ENCODE results near the gene PGAM2.

PGAM2 gene

DNA sequence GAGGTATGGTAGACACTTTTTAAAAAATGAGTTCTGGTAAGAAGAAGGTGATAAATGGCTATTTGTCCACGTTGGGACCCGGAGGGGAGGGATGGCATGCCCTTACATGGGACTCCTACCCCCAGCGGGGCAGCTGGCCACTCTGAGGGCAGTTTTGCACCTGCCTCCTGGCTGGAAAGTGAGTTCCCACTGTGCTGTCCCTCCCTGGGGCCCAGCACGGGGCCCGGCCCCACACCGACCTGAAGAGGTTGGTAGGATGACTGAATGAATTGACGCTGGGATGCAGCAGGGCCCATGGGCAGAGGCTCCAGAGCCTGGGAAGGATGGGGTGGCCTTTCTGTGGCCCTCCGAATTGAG is 38.2 kb upstream of the PGAM2 start:
- no peak for DNase-seq (ENCODE audit: low read depth)

DNA sequence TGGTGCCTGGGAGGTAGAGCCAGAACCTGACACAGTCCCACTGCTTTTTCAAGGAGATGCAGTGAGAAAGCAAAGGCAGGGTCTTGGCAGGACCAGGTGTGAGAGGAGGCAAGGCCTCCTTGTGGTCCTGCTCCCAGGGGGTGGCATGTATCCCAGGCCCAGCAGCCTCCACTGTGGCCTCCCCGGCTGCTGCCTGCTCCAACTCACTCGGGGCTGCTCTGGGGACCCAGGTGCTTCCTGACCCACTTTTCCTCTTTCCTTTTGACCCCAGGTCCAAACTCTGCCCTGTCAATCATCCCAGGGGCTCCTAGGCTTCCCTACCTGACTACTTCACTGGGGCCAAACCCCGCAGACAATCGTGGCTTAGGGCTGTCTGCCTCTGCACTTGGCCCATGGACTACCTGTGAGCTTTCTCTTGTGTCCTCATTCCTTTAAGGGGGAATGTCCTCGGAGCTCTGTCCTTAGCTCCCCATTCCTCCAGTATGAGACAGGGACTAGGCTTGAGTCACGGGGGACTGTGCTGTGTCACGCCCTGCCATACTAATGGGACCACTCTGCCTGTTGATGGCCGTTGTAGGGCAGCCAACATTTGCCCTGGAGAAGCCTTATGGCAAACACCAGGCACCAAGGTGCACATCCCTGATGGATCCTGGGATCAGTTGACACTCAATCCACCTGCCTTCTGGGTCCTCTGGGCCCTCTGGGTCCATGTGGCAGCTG is 37.6 kb upstream of the PGAM2 start:
- DNase-seq (ENCODE audit: low read depth): no peak

DNA sequence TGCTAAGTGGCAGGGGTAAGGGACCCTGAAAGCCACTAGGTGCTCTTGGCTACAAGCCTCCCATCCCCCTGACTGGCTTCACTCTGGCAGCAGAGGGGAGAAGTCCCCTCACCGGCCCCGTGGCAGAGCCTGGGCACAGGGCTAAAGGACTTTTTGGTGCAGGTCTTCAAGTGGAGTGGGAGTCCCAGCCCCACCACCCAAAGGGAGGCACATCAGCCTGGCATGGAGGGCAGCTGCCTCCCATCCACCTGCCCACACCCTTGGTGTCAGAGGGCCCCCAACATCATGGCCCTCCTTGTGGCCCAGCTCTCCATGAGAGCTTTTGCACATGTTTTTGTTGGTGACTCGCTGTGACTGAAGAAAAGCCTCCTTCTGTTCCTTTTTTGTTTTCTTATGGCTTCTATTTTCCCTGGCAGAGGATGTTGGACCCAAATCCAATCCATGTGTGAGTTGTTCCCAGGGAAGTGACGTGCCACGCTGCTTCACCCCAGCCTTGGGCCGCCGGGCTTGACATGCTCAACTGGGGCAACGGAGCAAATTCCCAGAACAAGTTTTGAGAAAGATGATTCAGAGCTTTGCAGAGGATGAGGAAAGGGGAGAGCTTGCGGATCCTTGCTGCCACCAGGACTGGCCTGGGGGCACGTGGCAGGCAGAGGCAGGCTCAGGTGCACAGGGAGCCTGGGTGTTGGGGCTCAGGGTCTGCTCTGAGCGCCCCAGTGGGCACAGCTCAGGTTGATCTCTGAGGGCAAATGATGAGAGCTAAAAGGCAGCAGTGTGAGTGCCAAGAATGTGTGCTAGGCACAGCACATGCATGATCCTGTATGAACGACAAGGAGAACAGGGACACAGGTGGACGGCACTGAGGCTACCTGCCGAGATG is 36.8 kb upstream of the PGAM2 start:
- peak; percentile 37 for DNase-seq (ENCODE audit: low read depth)

DNA sequence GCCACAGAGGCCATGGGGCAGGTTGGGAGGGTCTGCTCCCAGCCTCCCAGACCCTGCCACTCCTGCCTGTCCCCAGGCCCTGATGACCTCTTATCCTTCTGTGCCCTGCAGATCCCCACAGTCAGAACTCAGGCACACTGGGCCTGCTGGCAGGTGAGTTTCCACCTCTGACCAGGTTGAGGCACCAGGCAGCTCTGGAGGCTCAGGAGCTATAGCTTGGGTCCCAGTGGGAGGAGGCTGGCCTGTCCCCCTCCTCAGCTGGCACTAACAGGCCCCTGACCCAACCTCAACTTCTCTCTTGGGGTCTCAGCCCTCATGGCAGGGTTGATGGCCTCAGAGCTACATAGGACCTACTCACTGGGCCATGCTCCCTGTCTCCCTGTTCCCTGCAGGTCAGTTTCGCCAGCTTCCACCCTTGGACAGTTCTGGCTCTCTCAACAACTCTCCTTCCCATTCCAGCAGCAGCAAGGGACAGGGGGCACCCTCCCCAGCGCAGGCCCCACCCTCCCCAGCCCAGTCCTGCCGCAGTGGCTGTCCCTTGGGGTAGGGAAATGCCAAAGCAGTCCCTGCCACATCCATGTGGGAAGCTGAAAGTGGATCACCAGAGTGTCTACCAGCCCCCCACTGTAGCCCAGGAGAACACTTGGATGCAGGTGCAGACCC is 36.1 kb upstream of the PGAM2 start:
- DNase-seq (ENCODE audit: low read depth): no peak

DNA sequence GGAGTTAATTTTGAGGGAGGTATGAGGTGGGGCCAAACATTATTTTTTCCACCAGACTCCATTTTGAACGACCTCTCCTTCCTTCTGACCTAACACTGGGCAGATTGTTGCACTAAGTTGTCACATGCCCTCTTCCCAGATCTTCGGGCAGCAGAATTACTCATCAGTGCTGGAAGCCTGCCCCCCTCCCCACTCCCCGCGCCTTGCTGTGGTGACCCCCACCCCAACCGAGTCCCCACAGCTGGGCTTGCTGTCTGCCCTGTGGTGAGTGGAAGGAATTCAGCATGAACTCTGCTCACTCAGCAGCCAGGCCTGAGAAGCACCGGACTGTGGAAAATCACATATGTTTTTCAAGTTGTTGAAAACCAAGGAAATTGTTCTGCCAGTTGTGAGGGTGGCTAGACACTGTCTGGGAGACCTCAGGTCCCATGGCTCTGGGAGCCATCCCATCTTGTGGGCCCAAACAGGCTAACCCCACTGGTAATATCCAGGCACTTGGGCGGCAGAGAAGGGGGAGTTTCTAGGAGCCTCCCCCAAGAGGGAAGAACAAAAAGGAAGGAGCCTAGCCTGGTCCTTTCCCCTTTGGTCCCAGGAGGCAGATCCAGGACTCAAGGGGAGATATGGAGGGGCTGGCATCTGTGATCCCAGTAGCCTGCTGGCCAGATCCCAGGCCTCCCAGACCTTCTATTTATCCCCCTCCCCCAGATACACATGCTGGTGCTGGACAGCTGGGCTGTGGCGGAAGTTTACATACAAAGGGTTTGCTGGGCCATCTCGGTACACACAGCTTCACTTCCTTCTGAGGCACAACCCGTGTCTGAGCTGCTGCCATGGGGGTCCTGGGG is 35.3 kb upstream of the PGAM2 start:
- DNase-seq (ENCODE audit: low read depth): peak; percentile 77

DNA sequence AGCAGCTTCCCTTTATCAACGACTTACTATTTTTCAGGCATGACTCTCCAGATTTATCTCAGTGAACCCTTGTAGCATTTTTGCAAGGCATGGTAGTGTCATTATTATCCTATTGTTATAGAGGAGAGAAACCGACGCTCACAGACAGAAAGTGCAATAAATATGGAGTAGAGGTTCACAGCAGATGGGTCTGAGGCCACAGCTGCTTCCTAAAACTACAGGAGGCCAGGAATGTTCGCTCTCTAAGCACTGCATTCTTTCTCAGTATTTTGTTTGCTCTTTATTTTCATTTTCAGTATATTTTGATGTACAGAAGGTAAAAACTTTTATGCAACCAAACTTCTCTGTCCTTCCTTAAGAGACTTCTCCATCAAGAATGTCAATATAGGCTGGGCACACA is 34.3 kb upstream of the PGAM2 start:
- no peak for DNase-seq (ENCODE audit: low read depth)

DNA sequence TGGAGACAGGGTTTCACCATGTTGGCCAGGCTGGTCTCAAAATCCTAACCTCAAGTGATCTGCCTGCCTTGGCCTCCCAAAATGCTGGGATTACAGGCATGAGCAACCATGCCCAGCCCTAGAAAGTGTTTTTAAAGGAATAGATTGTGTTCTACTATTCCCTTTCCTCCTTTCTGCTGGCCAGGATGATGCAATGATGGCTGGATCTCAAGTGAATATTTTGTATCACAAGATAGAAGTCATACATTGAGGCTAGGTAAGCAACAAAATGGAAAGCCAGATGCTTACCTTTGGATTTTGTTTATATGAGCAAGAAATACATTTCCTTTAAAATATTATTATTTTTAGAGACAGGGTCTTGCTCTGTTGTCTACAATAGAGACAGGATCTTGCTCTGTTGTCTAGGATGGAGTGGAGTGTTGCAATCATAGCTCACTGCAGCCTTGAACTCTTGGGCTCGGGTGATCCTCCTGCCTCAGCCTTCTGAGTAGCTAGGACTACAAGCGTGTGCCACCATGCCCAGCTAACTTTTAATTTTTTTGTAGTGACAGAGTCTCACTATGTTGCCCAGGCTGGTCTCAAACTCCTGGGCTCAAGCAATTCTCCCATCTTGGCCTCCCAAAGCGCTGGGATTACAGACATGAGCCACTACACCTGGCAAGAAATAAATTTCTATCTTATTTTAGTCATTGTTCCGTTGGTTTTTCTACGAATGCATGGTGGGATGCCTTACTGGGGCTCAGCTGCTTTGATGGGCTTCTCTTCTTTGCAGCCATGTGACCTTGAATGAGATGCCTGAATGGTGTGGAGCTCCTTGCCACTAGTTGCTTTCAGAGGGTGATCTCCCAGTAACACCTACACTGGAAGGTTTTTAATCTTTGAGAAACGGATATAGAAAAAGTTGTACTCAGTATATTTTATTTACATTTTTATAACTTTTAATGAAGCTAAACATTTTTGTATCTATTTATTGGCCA is 33.0 kb upstream of the PGAM2 start:
- DNase-seq (ENCODE audit: low read depth): no peak

DNA sequence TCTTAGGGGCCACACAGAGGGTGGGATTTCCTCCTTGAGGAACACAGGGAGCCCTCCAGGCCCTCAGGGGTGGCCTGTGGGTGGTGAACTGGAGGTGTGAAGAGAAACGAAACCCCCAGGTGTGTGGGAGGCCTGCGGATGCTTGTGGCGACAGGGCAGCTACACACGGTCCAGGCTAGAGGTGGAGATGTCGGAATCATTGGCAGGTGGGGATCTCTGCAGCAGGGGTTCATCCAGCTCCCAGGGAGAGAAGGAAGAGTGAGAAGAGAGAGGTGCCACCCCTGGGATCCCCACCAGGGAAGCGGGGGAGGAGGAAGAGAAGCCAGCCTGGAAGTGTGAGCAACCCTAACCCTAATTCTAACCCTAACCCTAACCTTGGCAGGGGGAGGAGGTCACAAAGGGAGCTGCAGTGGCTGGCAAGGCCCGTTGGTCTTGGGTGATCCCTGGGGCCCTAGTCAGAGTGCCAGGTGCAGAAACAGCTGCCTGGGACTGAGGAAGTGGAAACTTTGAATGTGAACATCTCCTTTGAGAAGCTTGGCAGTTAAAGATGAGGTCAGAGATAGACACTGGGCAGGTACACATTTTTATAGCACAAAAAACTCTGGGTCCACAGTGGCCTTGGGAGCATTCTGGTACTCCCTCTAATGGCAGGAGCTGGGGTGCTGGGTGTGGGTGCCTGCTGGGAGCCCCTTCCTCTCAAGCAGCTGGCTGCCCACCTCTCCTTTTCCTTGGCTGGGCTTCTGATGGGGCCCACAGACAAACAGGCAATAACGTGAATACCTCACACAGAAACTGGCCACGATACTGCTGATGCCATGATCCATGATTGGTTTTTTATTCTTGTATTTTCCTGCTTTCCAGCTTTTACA is 31.9 kb upstream of the PGAM2 start:
- no peak for DNase-seq (ENCODE audit: low read depth)

DNA sequence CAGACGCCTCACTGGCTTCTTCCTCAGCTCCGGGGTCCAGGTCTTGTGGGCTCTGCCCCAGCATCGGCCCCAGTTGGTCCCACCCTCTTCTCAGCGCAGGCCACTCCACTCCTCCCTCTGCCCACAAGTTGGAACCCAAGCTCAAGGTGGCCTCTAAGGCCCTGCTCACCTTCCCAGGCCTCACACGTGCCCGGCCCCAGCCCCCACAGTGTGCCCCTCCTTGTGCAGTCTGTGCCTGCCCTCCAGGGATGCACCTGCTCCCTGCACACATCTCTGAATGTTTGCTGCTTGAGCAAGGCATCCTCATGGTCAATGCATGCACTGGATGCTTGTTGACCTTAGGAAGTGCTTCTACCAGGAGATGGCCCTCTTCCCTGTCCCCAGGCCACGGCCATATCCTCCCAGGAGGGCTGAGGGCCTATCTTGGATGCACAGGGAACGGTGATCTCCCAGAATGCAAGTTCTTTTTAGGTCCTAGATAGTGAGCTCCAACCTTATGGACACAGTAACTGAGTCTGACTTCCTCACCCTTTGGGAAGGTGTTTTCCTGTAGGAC is 31.0 kb upstream of the PGAM2 start:
- DNase-seq (ENCODE audit: low read depth): no peak

DNA sequence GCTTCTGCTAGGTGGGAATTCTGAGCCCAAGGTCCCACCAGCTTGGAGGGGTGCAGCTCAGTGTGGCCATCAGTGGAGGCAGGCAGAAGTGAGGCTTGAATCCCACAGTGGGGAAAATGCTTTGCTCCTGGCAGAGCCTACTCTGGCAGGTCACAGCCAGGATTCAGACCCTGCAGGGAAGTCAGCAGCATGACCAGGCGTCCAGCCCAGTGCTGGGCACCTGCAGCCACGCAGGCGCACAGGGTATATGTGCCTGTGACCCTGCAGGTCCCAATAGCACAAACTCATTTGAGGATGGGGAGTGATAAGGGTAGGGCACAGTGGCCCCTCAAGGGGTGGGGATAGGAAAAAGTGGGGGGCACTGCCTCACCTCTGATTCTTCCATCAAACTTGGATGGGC is 30.4 kb upstream of the PGAM2 start:
- DNase-seq (ENCODE audit: low read depth): no peak

DNA sequence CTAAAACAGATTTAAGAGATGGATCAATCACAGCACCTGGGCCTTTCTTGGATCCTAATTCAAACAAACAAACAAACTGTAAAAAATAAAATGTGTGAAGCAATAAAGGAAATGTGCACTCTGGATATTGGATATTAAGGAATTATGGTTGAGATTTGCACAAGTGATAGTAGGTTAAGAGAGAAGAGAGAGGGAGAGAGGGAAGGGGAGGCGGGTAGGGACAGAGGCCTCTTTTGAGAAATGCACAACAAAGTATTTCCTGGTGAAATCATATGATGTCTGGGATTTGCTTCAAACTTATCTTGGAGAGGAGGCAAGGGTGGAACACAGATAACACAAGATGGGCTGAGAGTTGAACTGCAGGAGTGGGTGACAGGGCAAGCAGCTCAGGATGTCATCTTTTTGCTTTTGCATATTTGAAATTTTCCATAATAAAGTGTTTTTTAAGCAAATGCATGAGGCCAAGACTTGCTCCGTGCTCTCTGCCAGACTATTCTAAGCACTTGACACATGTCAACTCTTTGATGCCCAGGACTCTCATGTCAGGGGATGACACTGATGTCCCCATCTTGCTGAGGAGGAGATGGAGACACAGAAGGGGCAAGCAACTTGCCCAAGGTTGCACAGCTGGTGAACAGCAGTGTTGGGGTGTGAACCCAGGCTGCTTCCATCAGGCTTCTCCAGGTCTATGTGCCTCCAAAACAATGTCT is 29.7 kb upstream of the PGAM2 start:
- DNase-seq (ENCODE audit: low read depth): peak; percentile 38

DNA sequence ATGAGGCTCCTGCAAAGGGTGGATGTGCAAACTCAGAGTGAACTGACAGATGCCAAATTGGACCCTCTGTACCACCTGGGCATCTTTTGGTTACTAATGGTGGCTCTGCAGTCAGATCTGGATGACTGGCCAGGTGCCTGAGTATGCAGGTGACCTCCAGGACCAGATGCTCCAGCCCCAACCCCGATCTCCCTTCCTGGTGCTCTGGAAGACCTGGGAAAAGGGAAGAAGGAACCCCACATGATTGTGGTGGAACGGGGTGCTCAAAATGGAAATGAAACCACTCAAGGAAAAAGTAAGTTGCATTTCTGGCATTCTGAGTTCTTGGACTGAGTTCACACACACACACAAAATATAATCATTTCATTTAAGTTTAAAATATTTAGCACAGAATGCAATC is 29.0 kb upstream of the PGAM2 start:
- no peak for DNase-seq (ENCODE audit: low read depth)

DNA sequence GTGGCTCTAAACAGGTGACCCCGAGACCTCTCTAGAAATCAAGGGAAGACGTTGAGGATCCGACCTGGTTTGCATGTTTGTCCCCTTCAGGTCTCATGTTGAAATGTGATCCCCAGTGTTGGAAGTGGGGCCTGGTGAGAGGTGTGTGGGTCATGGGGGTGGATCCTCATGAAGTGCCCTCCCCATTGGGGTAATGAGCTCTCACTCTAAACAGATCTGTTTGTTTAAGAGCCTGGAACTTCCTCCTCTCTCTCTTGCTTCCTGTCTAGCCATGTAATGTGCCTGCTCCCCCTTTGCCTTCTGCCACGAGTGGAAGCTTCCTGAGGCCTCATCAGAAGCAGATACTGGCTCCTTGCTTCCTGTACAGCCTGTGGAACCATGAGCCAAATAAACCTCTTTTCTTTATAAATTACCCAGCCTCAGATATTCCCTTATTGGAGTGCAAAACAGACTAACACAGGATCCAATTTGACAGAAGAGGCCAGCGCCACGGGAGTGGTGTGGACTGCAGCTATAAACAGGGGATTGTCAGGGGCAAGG is 27.8 kb upstream of the PGAM2 start:
- DNase-seq (ENCODE audit: low read depth): no peak

DNA sequence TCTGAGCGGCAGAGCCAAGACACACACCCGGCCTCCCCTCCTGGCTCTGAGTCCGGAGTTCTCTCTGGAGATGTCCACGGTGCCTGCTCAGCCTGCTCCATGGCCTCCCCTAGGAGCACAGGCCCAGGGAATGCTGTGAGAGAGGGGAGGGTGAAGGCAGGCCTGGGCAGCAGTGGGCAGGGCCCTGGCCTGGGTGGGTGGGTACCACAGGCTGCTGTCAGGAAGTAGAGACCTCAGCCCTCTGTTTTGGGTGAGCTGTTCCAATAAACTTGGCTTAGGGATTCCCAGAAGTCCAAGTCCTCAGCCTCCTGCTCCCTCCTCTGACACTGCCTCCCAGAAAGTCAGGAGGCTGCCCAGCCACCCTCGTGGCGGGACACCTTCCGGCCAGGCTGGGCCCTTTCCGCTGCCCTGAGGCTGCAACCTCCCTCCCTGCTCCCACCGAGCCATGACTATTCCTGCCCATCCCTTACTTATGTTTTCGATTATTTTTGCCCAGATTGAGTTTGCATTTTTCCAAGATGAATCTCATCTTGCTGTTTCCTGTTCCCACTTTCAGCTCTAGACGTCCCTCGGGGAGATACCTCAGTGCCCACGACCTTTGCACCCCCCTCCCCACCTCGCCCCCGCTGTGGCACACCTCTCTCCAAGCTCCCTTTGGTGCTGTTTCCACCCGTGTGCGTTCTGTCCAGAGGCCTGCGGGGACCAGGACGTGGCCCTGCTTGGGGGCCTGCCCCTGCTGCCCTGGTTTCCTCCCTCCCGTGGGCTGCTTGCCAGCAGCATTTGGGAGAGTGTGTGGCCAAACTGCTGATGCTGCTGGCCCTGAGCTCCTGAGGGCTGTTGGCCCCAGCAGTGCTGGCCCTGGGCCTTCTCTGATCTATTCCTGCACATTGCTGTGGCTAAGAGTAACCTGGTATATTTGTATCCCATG is 22.8 kb upstream of the PGAM2 start:
- no peak for DNase-seq (ENCODE audit: low read depth)

DNA sequence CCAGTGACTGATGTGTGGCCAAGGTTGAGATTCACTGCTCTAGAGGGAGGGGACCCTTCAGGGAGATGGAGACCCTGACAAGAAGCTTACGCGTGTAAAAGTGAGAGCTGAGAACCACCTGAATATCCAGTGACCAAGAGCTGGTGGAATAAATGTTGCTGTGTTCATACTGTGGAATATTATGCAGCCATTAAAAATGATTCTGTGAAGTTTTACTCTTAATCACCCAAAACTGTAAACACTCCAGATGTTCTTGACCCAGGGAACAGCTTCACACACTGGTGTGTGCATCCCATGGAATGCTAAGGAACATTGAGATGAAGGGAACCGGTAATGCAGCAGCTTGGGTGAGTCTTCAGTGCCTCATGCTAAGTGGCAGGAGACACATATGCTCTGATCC is 21.3 kb upstream of the PGAM2 start:
- DNase-seq (ENCODE audit: low read depth): no peak

DNA sequence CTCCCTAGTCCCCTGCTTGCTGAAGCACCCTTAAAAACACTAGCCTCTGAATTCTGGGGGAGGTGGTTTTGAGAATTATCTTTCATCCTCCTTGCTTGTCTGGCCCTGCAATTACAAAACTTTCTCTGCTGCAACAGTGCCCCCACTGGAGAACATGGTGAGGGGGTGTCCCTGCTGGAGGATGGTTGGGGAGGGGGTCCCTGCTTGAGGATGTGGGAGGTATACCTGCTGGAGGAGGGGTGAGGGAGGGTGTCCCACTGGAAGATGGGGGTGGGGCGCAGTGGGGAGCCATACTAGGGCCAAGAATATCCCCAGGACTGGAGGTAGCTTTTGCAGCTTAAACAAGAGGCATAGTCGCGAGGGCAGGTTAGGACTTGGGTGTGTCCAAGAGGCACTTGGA is 20.2 kb upstream of the PGAM2 start:
- DNase-seq (ENCODE audit: low read depth): no peak

DNA sequence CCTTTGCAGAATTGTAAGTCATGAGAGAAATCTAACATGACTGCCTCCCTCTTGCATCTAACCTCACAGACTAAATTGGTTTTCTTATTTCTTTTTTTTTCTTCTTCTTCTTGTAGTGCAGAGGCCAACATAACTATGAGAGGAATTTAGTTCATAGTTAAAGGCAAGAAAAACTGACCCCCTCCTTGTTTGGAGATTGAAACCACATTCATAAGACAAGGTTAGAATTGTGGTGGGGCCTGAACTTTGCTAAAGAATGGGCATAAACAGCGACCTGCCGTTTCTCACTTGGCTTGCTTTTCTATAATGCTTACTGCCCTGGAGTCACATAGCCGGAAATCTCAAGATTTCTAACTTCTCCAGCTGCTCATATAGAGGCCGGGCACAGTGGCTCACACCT is 19.3 kb upstream of the PGAM2 start:
- no peak for DNase-seq (ENCODE audit: low read depth)

DNA sequence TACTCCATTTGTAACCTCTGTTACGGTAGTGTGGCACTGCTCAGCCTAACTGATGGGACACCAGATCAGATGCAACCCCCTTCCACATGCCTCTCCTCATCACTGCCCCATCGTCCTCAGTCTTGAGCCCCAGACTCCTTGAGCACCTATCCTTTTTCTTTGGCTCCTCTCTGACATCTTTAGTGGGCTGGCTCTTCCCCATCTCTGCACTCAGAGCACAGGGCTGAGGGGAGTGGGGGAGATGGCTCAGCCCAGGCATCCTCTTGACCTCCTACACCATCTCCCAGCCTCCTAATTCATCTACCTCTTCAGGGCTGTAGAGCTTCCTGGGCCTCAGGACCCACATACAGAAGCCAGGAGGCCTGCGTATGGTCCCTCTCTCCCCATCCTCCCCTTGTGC is 18.4 kb upstream of the PGAM2 start:
- no peak for DNase-seq (ENCODE audit: low read depth)
